Activated CD8-positive, alpha-beta memory T cell treated with anti-CD3 and anti-CD28 coated beads, Interleukin-2, amount 10 ng/mL, durations not matched to agents 7 days and 5 days (primary cell): ENCODE data around the gene SFN. TPM values are rescaled to one million over a fixed set of nuclear protein-coding genes. Genes with fewer than 3 reads are reported as not detected.
A peak's percentile ranks its signal among the peaks of the same experiment; 100 is the strongest.

ENCODE experiments used
- ATAC-seq: fragments of 150-1000 bp; cut with Tn5 transposase; one replicate; pipeline ENCODE4 v1.10.0; 2021; ENCODE audit warnings: moderate library complexity
- CTCF ChIA-PET: fragments of 350-600 bp; sonication (Branson Sonifier 250); formaldehyde crosslinking; loops from one replicate; lab custom pipeline; 2021; ENCODE audit warnings: antibody characterized with exemption; lab: Charles Lee
- DNase-seq: peaks from one replicate; pipeline ENCODE4 v3.0.0-alpha.2; 2020
- H3K27ac Mint-ChIP-seq: one replicate; pipeline ENCODE4 v1.8.0; 2021; ENCODE audit warnings: mild to moderate bottlenecking, mixed read lengths
- H3K27me3 Mint-ChIP-seq: one replicate; pipeline ENCODE4 v1.8.0; 2021; ENCODE audit warnings: mixed read lengths
- H3K36me3 Mint-ChIP-seq: one replicate; pipeline ENCODE4 v1.8.0; 2021; ENCODE audit warnings: mild to moderate bottlenecking, mixed read lengths
- H3K4me1 Mint-ChIP-seq: one replicate; pipeline ENCODE4 v1.8.0; 2021; ENCODE audit warnings: mixed read lengths
- H3K4me3 Mint-ChIP-seq: one replicate; pipeline ENCODE4 v1.8.0; 2021; ENCODE audit warnings: mild to moderate bottlenecking, moderate library complexity, mixed read lengths
- H3K9me3 Mint-ChIP-seq: one replicate; pipeline ENCODE4 v1.8.0; 2022; ENCODE audit warnings: low read depth, mixed read lengths
- total RNA-seq, 2 experiments: library from RNA; stranded (reverse); gene quantifications; one replicate each; pipeline ENCODE4 v1.2.3, GENCODE V29; 2021

The SFN gene
- total RNA-seq, 2 experiments from 2014 or later, result 0.73 TPM; not detected in 1

- Mint-ChIP-seq H3K36me3 (peaks cover 44% of the 10 kb centered on the region), H3K9me3 (no peaks in the 10 kb centered on the region), H3K27ac (peak within 1 kb of the TSS; percentile 91), H3K4me1 (peaks cover 32% of the 10 kb centered on the region), H3K4me3 (peak within 1 kb of the TSS; percentile 92), H3K27me3 (no peaks in the 10 kb centered on the region)
- ATAC-seq (peak; percentile 98), DNase-seq (peak; percentile 88)
- CTCF ChIA-PET, result interaction anchor here (0.9 to 4.4 kb wide), 17 partner anchors 11 to 390 kb away, joined by 3 to 35 read pairs (median 4); partner anchors contain the start of genes GPATCH3, NUDC and PIGV
These were observed 26.9 kb downstream of the SFN start, which contains the start of gene GPN2 for GRCh38 chr1:26889551-26890466. Gene GPN2 (minus strand): TSS chr1:26890283. CDS start chr1:26890096, 187 bp downstream.

GRCh38 chr1:26890467-26890796, 27.5 kb downstream of the SFN start:
- peaks cover 40% of the 10 kb centered on the region for H3K36me3 Mint-ChIP-seq
- H3K4me1 Mint-ChIP-seq, result peaks cover 30% of the 10 kb centered on the region
- ATAC-seq, result peak; percentile 52
- no peaks in the 10 kb centered on the region for H3K27me3 Mint-ChIP-seq
- no peak for DNase-seq
- peak overlapping the region; percentile 92 for H3K4me3 Mint-ChIP-seq
- H3K9me3 Mint-ChIP-seq, result no peaks in the 10 kb centered on the region
- H3K27ac Mint-ChIP-seq, result peak overlapping the region; percentile 91
- CTCF ChIA-PET, result interaction anchor here (0.9 to 4.4 kb wide), 16 partner anchors 10 to 390 kb away, joined by 3 to 35 read pairs (median 4); partner anchors contain the start of genes GPATCH3, NUDC and PIGV

DNA sequence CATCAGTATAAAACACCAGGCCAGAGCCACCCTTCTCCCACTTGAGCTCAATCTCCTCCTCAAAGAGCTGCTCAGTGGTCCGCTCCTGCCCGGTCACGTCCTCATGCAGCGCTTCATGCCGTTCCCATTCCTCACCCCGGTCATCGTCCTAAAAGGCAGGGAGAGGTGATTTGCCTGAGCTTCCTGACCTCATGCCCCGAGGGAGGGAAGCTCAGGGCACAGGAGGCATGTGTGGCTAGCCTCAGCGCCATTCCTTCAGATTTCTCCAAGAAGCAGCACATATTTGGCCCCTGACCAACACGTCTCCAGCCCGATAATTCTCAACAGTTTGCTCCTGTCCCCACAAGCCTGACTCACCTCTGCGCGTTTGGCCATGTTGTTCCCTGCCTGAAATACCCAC, 31.3 kb downstream of the SFN start:
- H3K27me3 Mint-ChIP-seq, result no peaks in the 10 kb centered on the region
- peaks cover 29% of the 10 kb centered on the region for H3K4me1 Mint-ChIP-seq
- no peak overlapping the region for H3K4me3 Mint-ChIP-seq
- DNase-seq (no peak), ATAC-seq (no peak)
- no peaks in the 10 kb centered on the region for H3K9me3 Mint-ChIP-seq
- H3K36me3 Mint-ChIP-seq, result peaks cover 33% of the 10 kb centered on the region
- no peak overlapping the region for H3K27ac Mint-ChIP-seq
- CTCF ChIA-PET, result interaction anchor here (1.0 to 1.2 kb wide), 2 partner anchors 9 to 16 kb away, joined by 3 read pairs; no protein-coding TSS in a partner anchor

DNA sequence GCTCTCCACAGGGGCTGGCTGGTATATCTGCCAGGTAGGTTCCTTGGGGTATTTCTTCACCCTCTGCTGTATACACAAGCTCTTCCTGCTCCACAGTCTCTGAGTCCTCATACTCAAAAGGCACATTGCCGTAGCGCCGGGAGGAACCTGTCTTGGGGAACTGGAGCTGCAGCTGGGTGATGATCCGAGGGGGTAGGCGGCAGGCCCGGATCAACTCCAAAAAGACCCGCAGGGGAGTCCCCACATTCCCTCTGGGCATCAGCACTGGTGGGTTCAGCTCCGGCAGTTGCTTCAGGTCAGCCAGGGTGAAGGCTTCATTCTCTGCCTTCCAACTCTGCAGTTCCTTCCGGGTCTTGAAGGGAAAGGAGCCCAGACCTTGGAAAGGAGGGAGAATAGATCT, 34.4 kb downstream of the SFN start:
- CTCF ChIA-PET, result interaction anchor here (1.5 kb wide), 1 partner anchor 10 kb away, joined by 7 read pairs; no protein-coding TSS in a partner anchor
- ATAC-seq, result no peak
- Mint-ChIP-seq H3K36me3 (peaks cover 27% of the 10 kb centered on the region), H3K4me3 (no peak overlapping the region), H3K4me1 (peaks cover 36% of the 10 kb centered on the region), H3K9me3 (no peaks in the 10 kb centered on the region), H3K27ac (no peak overlapping the region), H3K27me3 (no peaks in the 10 kb centered on the region)
- DNase-seq, result no peak

DNA sequence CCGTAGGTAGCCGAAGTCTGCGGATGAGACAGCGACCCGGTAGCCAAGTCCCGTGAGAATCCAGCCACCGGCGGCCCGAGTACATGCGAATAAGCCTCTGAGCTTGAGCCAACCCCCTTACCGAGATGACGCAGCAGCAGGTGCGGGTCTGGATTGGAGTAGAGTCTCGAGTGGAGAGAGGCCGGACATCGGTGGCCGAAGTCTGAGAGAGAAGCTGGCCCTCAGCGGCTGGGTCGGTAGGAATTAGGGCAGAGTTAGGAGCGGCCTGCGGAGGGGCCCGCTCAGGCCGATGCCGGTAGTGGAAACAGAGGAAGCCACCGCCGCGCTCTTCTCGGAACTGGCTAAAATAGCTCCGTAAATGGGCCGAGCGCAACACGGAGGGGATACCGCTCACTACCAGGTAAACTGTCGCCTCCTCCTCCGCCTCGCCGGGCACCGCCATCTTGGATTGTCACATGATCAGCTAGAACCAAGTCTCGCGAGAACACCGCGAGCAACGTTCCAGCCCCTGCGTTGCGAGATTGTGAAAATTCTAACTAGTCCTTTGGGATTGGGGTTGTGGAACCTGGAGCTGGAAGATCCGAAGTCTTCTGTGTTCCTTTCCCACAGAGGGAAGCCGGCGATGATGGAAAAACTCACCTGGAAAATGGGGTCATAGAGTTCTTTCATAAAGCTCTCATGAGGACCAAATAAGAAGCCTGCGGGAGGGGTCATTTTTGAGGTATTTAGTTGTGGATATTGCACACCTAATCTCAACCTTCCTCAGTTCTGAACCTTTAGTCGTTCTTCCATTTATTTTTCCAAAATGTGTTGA, 37.3 kb downstream of the SFN start, which contains the start of gene GPATCH3:
Gene GPATCH3, minus strand, starts transcription at position 467 of the 814 bp plus-strand sequence. Its CDS starts 25 bp downstream, at position 442.
- peak; percentile 94 for DNase-seq
- Mint-ChIP-seq H3K4me1 (peaks cover 34% of the 10 kb centered on the region), H3K27ac (peak within 1 kb of the TSS; percentile 98), H3K9me3 (no peaks in the 10 kb centered on the region), H3K4me3 (peak within 1 kb of the TSS; percentile 86), H3K36me3 (peaks cover 9% of the 10 kb centered on the region), H3K27me3 (no peaks in the 10 kb centered on the region)
- ATAC-seq, result peak; percentile 95
- CTCF ChIA-PET, result interaction anchor here (0.6 to 3.5 kb wide), 12 partner anchors 10 to 430 kb away, joined by 3 to 23 read pairs (median 4); partner anchors contain the start of genes GPN2 and NUDC

DNA sequence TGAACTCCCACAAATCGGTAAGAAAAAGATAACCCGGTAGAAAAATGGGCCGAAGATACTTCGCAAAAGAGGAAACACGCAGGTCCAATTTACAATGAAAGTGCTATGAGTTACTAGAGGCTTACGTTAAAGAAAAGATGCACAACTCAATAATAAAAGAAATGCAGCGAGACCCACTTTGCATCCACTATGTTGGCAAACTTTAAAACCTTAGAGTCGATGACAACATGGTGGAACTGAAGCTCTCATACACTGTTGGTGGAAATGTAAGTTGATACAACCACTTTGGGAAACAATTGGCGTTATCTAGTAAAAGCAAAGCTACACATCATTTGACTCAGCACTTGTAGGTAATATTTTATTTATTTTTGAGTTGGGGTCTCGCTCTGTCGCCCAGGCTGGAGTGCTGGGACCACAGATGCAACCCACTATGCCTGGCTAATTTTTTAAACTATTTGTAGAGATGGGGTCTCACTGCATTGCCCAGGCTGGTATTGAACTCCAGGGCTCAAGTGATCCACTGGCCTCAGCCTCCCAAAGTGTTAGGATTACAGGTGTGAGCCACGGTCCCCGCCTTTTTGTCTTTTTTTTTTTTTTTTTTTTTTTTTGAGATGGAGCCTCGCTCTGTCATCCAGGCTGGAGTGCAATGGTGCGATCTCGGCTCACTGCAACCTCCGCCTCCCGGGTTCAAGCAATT, 38.0 kb downstream of the SFN start:
- H3K4me3 Mint-ChIP-seq, result peak overlapping the region; percentile 86
- ATAC-seq (no peak), DNase-seq (no peak)
- peaks cover 34% of the 10 kb centered on the region for H3K4me1 Mint-ChIP-seq
- H3K9me3 Mint-ChIP-seq, result no peaks in the 10 kb centered on the region
- H3K27me3 Mint-ChIP-seq, result no peaks in the 10 kb centered on the region
- peak overlapping the region; percentile 98 for H3K27ac Mint-ChIP-seq
- H3K36me3 Mint-ChIP-seq, result peaks cover 7% of the 10 kb centered on the region
- CTCF ChIA-PET, result interaction anchor here (1.0 to 3.5 kb wide), 9 partner anchors 11 to 431 kb away, joined by 3 to 23 read pairs (median 5); partner anchors contain the start of genes GPN2 and NUDC

- Mint-ChIP-seq H3K4me3 (no peak overlapping the region), H3K36me3 (no peaks in the 10 kb centered on the region), H3K27ac (no peak overlapping the region), H3K27me3 (peaks cover 3% of the 10 kb centered on the region), H3K9me3 (no peaks in the 10 kb centered on the region), H3K4me1 (no peaks in the 10 kb centered on the region)
- ATAC-seq (no peak), DNase-seq (no peak)
- CTCF ChIA-PET, result interaction anchor here (0.7 kb wide), 1 partner anchor 159 kb away, joined by 3 read pairs; no protein-coding TSS in a partner anchor
These were observed 44.3 kb downstream of the SFN start for GRCh38 chr1:26907071-26907917.

- peaks cover 3% of the 10 kb centered on the region for H3K27me3 Mint-ChIP-seq
- H3K36me3 Mint-ChIP-seq, result no peaks in the 10 kb centered on the region
- DNase-seq, result no peak
- no peak overlapping the region for H3K4me3 Mint-ChIP-seq
- no peaks in the 10 kb centered on the region for H3K4me1 Mint-ChIP-seq
- no peak overlapping the region for H3K27ac Mint-ChIP-seq
- CTCF ChIA-PET, result interaction anchor here (1.4 kb wide), 1 partner anchor 77 kb away, joined by 4 read pairs; no protein-coding TSS in a partner anchor
- no peaks in the 10 kb centered on the region for H3K9me3 Mint-ChIP-seq
- ATAC-seq, result no peak
These were observed 47.0 kb downstream of the SFN start for GRCh38 chr1:26909951-26910342.

DNA sequence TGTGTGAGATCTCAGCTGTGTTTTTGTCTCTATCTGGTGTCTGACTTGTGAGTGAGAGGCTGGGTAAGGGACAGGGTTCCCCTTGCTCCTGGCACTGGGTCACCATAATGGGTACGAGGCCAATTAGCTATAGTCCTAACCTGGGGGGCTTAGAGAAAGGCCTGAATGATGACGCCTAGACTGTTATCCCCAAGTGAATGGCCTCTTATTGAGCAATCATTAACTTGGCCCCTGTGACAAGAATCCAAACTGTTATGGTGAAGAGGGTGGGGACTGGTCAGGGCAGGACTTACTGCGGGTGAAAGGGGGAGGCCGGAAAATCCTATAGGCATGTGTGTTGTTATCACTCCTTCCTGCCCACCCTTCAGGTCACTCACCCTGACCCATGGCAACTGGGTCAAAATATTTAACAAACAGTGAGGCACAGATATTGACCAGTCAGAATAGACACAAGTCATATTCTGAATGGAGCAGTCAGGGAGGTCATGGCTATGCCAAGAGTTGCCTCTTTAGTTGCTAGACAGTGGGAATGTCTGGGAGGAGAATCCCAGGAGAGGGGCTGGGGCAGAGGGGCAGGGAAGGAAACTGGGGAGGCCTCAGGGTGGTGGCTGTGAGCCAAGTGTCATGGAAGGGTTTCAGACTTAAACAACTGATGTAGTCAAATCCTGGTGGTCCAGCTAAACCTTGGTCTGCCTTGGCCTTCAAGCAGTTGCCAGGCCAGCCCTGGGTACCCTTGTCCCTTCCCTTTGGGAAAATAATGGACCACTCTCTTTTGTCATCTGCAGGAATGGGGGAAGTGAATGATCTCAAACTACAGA, 47.6 kb downstream of the SFN start:
- Mint-ChIP-seq H3K27me3 (peaks cover 3% of the 10 kb centered on the region), H3K4me3 (no peak overlapping the region), H3K36me3 (no peaks in the 10 kb centered on the region), H3K4me1 (no peaks in the 10 kb centered on the region), H3K27ac (no peak overlapping the region), H3K9me3 (no peaks in the 10 kb centered on the region)
- DNase-seq (no peak), ATAC-seq (no peak)
- CTCF ChIA-PET, result interaction anchor here (1.0 kb wide), 1 partner anchor 11 kb away, joined by 3 read pairs; the partner anchor contains the start of gene NUDC

GRCh38 chr1:26911399-26912146, 48.6 kb downstream of the SFN start:
- Mint-ChIP-seq H3K9me3 (no peaks in the 10 kb centered on the region), H3K27me3 (peaks cover 3% of the 10 kb centered on the region), H3K4me1 (no peaks in the 10 kb centered on the region), H3K27ac (no peak overlapping the region), H3K4me3 (no peak overlapping the region), H3K36me3 (no peaks in the 10 kb centered on the region)
- ATAC-seq, result no peak
- DNase-seq, result no peak
- CTCF ChIA-PET, result interaction anchor here (1.0 kb wide), 1 partner anchor 10 kb away, joined by 3 read pairs; the partner anchor contains the start of gene NUDC

GRCh38 chr1:26912147-26912490, 49.2 kb downstream of the SFN start:
- ATAC-seq (no peak), DNase-seq (no peak)
- CTCF ChIA-PET, result no interaction called here
- Mint-ChIP-seq H3K4me1 (no peaks in the 10 kb centered on the region), H3K9me3 (no peaks in the 10 kb centered on the region), H3K4me3 (no peak overlapping the region), H3K27ac (no peak overlapping the region), H3K27me3 (peaks cover 3% of the 10 kb centered on the region), H3K36me3 (no peaks in the 10 kb centered on the region)
